GDM1 (cell line): ENCODE data around the gene ZMYM1.
A peak's percentile ranks its signal among the peaks of the same experiment; 100 is the strongest.
"Not testable (repeated sequence)": the region's sequence is repeated elsewhere in the genome, so short reads cannot be mapped to it uniquely, and the experiment has no call there.

ENCODE experiments used
- DNase-seq: peaks from one replicate; lab custom pipeline; 2025; lab: John Stamatoyannopoulos, UW

Gene ZMYM1

DNA sequence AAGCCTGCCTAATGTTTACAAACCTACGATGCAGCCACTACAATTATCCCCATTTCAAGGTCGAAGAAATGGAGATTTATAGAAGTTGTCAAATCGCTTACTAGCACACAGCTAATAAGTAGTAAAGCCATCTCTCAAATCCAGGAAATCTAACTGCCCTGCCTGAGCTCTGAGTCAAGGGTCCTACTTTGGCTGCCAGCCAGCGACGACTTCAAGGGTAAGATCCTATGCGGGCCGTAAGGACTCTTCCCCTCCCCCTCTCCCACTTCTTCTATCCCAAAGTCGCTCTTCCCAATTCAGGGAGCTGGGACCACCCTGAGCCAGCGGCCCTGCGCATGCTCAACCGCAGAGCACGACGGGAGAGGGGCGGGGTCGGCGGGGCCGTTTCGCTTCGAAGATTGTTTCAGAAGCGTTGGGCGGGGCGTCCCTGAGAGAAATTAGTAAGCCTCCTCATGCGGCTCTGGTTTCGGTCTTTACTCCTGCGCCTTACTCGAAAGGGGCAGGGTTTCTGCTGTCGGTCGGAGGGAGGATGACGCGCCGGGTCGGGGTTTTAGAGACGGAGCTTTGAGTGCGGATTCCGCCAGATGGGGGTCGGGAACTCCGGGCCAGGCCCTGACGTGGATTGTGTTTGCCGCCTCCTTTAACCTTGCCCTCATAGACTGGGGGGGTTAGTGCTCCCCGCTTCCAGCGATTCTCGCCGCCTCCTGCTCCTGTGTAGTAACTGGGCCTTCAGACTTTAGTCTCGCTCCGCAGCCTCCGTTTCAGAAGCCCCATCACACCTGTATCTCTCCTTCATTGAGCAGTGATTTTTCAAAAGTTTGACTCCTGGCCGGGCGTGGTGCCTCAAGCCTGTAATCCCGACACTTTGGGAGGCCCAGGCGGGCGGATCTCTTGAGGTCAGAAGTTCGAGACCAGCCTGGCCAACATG, at the start of gene ZMYM1:
TSS of gene ZMYM1 (plus strand) at position 383 of the 928 bp plus-strand sequence. CDS start 14,603 bp downstream, outside the sequence.
- DNase-seq: peak; percentile 72

DNA sequence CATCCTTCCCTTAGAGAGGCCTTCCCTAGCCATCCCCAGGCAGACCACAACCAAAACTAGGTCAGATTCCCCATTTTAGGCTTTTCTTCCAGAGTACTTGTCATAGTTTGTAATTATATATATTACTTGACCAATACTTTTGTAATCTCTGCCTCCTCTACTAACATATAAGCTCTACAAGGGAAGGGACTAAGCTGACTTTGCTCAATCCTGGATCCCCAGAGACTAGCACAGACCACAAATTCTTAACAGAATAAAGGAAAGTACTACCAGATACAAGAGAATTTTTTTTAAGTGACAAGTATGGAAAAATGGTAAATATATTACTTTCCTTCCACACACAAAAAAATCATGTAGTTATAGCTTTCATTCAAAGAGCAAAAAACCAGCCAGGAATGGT, 49.4 kb upstream of the ZMYM1 start:
- no peak for DNase-seq

DNA sequence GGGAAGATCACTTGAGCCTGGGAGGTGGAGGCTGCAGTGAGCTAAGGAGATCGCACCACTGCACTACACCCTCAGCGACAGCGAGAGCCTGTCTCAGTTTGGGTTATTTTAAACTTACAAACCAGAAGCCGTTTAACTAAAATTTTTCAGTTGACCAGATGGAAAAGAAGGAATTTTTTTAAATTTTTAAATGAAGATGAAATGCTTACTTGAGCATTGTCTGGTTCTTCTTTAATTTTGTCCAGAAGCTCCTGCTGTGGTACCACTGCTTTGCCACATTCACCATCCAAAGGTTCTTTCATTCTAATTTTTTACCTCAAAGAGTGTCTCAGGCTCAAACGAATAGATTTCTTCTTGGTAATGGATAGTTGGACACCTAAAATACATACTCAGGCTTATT, 48.8 kb upstream of the ZMYM1 start:
- no peak for DNase-seq

DNA sequence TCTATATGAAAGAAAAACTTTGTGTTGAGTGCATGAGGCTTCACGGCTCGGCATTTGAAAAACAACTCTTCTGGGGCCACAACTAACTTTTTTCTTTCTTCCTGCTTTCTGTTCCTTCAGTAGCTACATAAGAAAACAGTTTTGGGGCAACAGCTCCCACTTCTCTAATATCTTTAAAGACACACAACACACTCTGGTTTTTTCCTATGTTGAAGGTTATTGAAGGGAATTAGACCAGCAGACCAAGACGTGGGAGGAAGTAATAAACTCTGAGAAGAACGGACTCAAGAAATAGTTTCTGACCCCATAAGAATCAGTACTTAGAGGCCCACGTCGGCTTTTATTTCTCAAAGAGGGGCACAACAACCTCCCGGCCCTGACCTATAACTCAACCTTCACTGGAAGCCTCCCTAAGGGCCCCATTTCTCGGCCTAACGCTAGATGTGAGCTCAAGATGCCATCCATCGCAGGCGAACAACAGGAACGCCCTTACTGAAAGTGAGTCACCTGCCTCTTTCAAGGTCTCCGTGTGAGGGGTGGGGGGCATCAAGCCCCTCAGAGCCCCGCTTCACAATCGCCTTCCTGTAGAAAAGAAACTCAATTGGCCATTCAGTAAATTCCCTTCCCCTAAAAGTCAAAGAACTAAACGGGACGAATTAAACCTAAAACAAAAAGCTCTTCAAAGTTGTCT, 48.3 kb upstream of the ZMYM1 start:
- DNase-seq: no peak

DNA sequence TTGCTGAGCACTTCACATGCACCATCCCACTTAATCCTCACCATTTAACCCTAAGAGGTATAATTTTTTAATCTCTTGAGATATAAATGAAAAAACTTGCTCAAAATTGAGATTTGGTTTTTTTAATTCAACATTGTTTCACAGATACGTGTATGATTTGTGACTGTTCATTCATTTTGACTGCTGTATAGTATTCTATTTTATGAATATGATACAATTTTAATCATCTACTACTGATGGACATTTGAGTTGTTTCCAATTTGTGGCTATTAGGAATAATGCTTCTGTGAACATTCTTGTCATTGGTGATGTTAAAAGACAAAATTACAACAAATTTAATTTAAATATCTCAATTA, 46.8 kb upstream of the ZMYM1 start:
- no peak for DNase-seq

DNA sequence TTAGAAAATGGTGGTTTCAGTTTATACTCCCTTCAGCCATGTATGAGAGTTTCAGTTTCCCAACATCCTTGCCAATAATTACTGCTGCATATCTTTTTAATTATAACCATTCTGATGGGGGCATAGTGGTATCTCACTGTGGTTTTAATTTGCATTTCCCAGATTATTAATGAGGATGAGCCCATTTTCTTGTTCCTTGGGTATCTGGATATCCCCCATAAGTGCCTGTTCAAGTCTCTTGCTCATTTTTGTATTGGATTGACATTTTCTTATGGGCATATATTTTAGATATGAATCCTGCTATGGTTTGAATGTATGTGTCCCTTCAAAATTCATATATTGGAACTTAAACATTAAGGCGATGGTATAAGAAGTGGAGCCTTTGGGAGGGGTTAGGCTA, 45.8 kb upstream of the ZMYM1 start:
- DNase-seq: no peak

DNA sequence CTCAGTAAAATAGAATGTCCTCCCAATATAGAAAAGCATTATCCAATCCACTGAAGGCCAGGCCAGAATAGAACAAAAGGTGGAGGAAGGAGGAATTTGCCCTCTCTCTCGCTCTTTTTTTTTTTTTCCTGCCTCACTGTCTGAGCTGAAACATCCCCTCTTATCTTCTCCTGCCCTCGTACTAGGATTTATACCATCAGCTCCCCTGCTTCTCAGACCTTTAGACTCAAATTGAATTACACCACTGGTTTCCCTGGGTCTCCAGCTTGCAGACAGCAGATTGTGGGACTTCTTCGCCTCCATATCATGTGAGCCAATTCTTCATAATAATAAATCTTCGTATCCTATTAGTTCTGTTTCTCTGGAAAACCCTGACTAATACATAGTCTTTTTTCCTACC, 42.6 kb upstream of the ZMYM1 start:
- no peak for DNase-seq

DNA sequence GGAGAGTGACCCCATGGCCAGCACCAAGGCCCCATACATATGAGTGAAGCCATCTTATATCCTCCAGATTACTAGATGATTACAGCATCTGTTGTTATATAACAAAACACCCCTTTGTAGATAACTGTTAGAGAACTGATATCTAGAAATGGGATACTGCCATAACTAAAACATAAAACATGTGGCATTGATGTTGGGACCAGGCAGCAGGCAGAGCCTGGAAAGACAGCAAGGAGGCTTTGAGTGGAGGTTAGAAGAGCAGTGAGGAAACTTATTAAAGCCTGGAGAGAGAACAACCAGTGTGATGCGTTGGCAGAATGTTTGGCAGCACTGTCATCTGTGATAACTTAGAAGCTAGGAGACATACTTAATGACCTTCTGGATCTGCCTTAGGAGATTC, 42.0 kb upstream of the ZMYM1 start:
- no peak for DNase-seq

DNA sequence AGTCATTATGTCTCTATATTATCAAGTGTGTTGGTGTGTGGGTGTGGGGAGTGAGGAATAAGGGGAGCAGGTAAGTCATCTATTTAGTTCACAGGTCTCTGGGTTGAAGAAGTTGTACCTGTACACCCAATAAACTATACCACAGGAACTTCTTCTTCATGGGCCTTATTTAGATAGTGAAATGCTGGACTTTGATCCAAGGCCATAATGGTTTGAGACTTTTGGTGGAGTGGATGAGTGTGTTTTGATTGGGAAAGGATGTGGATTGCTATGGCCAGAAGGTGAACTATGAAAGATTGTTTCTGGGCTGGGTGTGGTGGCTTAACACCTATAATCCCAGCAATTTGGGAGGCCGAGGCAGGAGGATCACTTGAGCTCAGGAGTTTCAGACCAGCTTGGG, 40.5 kb upstream of the ZMYM1 start:
- DNase-seq: no peak

DNA sequence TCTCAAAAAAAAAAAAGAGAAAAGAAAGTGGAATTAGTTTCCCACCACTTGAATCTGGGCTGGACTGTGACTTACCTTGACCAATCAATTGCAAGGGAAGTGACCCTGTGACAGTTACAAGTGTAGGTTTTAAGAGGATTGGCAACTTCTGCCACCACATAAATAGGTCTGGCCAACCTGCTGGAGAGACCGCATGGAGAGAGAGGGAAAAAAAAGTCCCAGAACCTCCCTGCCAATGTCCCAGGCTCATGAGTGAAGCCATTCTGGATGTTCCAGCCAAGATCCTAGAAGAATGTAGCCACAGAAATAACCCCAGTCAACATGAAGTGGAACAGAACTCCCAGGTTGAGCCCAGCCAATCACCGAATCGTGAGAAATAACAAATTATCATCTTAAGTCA, 35.7 kb upstream of the ZMYM1 start:
- DNase-seq: no peak

DNA sequence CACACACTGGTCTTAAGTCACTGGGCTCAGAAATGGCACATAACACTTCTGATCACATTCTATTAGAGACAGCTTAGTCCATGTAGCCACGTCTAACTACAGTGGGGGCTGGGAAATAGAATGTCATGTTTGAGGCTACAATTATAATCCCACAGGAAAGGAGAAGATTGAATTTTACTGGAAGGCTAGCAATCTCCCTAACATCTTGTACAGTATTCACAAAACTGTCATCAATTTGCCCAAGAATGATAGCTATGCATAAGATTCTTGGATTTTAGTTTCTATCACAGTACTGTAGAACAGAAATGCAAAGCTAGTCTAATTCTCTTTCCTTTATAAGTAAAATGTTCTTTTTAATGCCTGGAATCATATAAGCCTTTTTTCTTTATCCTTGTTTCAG, 34.8 kb upstream of the ZMYM1 start:
- DNase-seq: no peak

DNA sequence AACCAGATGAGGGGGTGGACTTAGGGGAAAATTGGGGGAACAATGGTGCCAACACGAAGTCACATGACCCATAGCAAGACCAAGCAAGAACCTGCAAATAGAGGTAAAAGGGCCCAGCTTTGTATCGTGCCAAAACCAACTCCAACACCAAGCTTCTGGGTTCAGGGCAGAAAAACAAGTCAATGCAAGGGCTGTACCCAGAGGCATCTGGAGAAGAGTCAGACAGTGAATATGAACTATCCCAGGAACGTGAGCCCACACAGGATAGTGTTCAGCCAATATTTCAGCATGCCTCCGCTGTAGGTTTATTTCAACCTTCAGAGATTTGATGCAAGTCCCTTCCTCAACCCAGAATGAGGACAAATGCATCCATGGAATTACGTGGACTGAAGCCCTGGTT, 32.5 kb upstream of the ZMYM1 start:
- no peak for DNase-seq

DNA sequence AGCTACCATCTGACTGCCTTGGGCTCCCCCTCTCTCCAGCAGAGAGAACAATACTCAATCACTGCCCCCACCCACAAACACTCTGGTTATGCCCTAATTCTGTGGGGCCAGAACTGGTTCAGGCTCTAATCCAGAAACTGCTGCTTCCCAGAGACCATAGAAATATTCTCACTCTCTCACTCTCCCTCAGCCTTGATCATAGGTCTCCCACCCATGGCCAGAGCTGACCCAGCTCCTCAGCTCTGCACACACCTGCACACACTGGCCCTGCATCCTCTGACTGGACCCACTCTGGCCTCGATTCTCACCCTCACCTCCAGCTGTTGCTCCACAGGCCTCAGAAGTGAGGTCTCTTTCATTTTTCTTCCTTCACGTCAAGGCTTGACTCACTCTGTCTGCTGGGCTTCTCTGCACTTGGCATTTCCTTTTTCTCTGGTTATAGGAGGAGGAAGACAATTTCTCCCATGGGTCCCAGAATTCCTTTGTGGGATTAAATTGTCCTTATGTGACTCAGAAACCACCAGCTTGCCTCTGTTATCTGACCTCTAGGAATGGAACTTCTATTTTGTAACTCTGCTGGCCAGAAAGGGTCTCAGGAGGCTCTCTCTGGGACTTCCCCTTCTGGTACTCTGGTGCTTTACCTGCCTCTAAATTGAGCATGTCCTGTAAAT, 31.9 kb upstream of the ZMYM1 start:
- no peak for DNase-seq

DNA sequence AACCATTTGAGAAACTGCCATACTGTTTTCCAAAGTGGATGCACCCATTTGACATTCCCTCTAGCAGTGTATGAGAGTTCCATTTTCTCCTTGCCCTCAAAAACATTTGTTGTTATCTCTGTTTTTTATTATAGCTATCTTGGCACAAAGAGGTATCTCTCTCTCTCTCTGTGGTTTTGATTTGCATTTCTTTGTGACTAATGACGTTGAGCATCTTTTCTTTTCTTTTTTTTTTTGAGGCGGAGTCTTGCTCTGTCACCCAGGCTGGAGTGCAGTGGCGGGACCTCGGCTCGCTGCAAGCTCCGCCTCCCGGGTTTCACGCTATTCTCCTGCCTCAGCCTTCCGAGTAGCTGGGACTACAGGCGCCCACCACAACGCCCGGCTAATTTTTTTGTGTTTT, 30.1 kb upstream of the ZMYM1 start:
- DNase-seq: no peak

DNA sequence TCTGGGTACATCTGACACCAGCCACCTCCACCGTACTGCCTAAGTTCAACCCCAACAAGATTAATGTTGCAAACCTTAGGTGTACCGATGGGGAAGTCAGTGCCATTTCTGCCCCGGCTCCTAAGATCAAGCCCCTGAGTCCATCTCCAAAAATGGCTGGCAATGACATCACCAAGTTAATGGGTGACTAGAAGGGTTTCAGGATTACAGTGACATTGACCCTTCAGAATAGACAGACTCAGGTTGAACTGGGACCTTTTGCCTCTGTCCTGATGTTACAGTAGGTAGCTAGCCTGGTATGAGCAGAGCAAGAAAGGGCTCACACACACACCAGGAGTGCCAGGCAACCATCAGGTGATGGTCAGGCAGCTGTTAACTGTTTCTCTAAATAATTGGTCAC, 25.8 kb upstream of the ZMYM1 start:
- no peak for DNase-seq

DNA sequence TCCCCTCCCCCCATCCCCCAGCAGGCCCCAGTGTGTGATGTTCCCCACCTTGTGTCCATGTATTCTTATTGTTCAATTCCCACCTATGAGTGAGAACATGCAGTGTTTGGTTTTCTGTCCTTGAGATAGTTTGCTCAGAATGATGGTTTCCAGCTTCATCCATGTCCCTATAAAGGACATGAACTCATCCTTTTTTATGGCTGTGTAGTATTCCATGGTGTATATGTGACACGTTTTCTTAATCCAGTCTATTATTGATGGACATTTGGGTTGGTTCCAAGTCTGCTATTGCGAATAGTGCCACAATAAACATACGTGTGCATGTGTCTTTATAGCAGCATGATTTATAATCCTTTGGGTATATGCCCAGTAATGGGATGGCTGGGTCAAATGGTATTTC, 24.9 kb upstream of the ZMYM1 start:
- not testable (repeated sequence) for DNase-seq

DNA sequence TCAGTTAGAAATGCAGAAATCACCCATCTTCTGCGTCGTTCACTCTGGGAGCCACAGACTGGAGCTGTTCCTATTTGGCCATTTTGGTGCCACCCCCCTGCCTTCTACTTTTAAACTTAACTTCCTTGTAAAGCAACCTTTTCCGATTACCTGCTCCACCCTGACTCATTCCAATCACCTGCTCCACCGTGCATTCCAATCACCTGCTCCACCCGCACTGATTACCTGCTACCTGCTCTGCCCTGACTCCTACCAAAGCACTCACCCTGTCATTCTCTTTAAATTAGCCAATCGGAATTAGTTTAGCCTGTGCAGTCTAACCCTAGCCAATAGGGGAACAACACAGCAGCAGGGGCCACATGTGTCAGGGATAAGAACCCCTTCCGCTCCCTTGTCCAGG, 20.9 kb upstream of the ZMYM1 start:
- DNase-seq: not testable (repeated sequence)

DNA sequence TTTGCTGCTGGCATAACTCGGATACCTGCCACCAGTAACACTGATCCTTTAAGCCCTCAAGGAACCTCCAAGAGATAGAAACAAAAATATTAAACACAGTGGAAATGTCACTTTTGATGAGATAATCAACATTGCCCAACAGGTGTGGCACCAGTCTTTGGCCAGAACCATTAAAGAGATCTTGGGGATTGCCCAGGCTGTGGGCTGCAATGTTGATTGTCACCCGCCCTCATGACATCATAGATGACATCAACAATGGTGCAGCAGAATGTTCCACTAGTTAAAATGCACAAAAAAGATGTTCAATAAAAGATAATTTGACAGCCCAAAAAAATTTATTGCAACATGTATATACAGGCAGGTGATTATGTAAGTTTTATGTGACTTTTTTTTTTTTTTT, 20.2 kb upstream of the ZMYM1 start:
- DNase-seq: no peak

DNA sequence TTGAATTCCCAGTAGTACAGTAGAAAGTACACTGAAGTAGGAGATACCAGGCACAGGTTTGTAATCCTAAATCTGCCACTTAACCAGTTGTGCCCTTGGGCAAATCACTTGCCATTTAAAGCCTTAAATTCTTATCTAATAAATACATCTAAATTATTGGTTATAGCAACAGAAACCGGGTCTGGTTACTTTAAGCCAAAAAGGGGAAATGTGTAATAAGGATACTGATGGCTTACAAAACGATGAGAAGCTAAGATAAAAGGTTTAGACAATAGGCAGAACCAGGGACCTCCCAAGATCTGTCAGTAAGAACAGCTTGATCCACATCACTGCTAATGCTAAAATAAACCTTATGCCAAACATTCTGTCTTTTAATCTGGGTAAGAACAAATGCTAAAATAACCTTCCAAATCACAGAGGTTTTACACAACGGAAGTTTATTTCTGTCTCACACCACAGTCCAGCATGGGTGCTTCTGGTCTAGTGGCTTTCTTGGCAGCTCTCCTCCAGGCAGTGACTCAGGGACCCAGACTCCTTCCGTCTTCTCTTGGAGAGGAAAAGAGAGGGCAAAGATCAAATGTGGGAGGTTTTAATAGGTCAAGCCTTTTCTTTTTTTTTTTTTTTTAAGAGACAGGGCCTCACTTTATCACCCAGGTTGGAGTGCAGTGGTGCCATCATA, 16.5 kb upstream of the ZMYM1 start:
- no peak for DNase-seq

DNA sequence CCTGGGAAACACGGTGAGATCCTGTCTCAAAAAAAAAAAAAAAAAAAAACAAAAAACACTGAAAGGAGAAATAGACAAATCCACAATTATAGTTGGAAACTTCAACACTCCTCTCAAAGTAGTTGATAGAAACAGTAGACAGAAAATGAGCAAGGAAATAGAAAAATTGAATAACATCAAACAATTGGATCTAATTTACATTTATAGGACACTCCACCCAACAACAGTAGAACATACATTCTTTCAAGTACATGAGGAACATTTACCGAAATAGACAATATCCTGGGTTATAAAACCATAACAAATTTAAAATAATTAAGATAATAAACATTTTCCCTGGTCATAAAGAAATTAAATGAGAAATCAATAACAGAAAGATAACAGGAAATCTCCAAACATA, 14.9 kb upstream of the ZMYM1 start:
- DNase-seq: no peak

DNA sequence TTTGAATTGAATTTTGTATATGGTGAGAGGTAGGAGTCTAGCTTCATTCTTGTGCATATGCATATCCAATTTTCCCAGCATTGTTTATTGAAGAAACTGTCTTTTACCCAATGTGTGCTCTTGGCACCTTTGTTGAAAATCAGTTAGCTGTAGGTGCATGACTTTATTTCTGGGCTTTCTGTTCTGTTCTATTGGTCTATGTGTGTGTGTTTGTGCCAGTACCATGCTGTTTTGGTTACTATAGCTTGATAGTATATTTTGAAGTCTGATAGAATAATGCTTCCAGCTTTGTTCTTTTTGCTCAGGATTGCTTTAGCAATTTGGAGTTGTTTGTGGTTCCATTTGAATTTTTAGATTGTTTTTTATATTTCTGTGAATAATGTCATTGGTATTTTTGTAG, 9.4 kb upstream of the ZMYM1 start:
- DNase-seq: no peak

DNA sequence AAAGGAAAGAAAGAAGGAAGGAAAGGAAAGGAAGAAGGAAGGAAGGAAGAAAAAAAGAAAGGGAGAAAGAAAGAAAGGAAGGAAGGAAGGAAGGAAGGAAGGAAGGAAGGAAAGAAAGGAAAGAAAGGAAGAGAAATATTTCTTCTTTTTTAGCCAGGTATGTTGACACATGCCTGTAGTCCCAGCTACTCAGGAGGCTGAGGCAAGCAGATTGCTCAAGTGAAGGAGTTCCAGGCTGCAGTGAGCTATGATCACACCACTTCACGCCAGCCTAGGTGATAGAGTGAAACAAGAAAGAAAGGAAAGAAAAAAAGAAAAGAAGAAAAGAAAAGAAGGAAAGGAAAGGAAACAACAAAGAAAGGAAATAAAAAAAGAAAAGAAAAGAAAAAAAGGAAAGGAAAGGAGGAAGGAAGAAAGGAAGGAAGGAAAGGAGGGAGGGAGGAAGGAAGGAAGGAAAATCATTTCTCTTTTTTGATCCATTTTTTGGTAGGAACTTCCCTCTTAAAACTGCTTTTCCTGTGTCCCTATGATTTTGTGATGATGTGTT, 5.8 kb upstream of the ZMYM1 start:
- DNase-seq: no peak
